HepG2 (cell line): ENCODE results near the gene PRMT7. TPM values are rescaled to one million over a fixed set of nuclear protein-coding genes. Genes with fewer than 3 reads are reported as not detected.

ENCODE experiments used
- ATF7 ChIP-seq, 2 experiments: fragments of 450-650 bp in 1 of 2; sonication (generic) in 1 of 2; formaldehyde crosslinking in 1 of 2; IDR thresholded peaks; 2 replicates each; pipeline versions ENCODE4 v1.4.0 to v1.6.1; 2016 to 2020; ENCODE audit warnings: antibody characterized with exemption in 1 of 2, mild to moderate bottlenecking in 1 of 2, missing genetic modification reagents in 1 of 2
- EEA1 ChIP-seq: sonication (generic); formaldehyde crosslinking; IDR thresholded peaks from 2 replicates; pipeline ENCODE4 v1.5.1; 2020; ENCODE audit warnings: mild to moderate bottlenecking, missing genetic modification reagents, borderline replicate concordance
- ELF1 ChIP-seq: sonication (generic); formaldehyde crosslinking; IDR thresholded peaks from 2 replicates; pipeline ENCODE4 v1.4.0; 2020; ENCODE audit warnings: missing genetic modification reagents
- GATA4 ChIP-seq: sonication (generic); IDR thresholded peaks from 2 replicates; pipeline ENCODE4 v1.6.1; 2016; ENCODE audit warnings: antibody characterized with exemption, low read depth, borderline replicate concordance
- KDM2A ChIP-seq: sonication (generic); formaldehyde crosslinking; IDR thresholded peaks from 2 replicates; pipeline ENCODE4 v1.4.0; 2020; ENCODE audit warnings: low read depth, missing genetic modification reagents, borderline replicate concordance
- LCORL ChIP-seq, 2 experiments: fragments of 450-650 bp in 1 of 2; sonication (generic) in 1 of 2; formaldehyde crosslinking in 1 of 2; IDR thresholded peaks; 2 replicates each; pipeline versions ENCODE4 v1.5.0 to v1.6.1; 2017 to 2020; ENCODE audit warnings: antibody characterized with exemption in 1 of 2, missing genetic modification reagents in 1 of 2
- NCOA5 ChIP-seq: sonication (generic); formaldehyde crosslinking; IDR thresholded peaks from 2 replicates; pipeline ENCODE4 v1.4.0; 2020; ENCODE audit warnings: missing genetic modification reagents
- NR2F1 ChIP-seq, 2 experiments: fragments of 450-650 bp in 1 of 2; formaldehyde crosslinking in 1 of 2; IDR thresholded peaks; 2 replicates each; pipeline versions ENCODE4 v1.5.0 to v1.6.1; 2016 to 2020; ENCODE audit warnings: mild to moderate bottlenecking in 1 of 2, missing compliant biosample characterization in 1 of 2, missing genetic modification reagents in 1 of 2, moderate library complexity in 1 of 2
- PCBP2 ChIP-seq: fragments of 200-400 bp; formaldehyde crosslinking; optimal IDR thresholded peaks from 2 replicates; pipeline ENCODE3; 2018; ENCODE audit warnings: low read length, low read depth; ENCODE audit not compliant: poor library complexity, severe bottlenecking
- SALL2 ChIP-seq: sonication (generic); formaldehyde crosslinking; IDR thresholded peaks from 2 replicates; pipeline ENCODE4 v1.8.1; 2023; ENCODE audit warnings: mild to moderate bottlenecking, missing genetic modification reagents, inconsistent platforms
- SP4 ChIP-seq: sonication (generic); formaldehyde crosslinking; IDR thresholded peaks from 2 replicates; pipeline ENCODE4 v1.8.1; 2023; ENCODE audit warnings: mild to moderate bottlenecking, missing genetic modification reagents
- ZBTB7B ChIP-seq: sonication (generic); formaldehyde crosslinking; IDR thresholded peaks from 2 replicates; pipeline ENCODE4 v1.4.0; 2020; ENCODE audit warnings: missing genetic modification reagents
- ZFP1 ChIP-seq: IDR thresholded peaks from 2 replicates; pipeline ENCODE4 v1.6.1; 2016
- ZFP90 ChIP-seq: sonication (generic); formaldehyde crosslinking; IDR thresholded peaks from 2 replicates; pipeline ENCODE4 v1.8.0; 2022; ENCODE audit warnings: missing genetic modification reagents, mild to moderate bottlenecking, inconsistent platforms, borderline replicate concordance
- ZNF563 ChIP-seq: sonication (generic); formaldehyde crosslinking; IDR thresholded peaks from 2 replicates; pipeline ENCODE4 v1.8.0; 2022; ENCODE audit warnings: mild to moderate bottlenecking, moderate library complexity, missing genetic modification reagents
- ZNF615 ChIP-seq: sonication (generic); formaldehyde crosslinking; IDR thresholded peaks from 2 replicates; pipeline ENCODE4 v1.5.0; 2020; ENCODE audit warnings: mild to moderate bottlenecking, missing genetic modification reagents, borderline replicate concordance
- ZNF703 ChIP-seq: sonication (generic); formaldehyde crosslinking; IDR thresholded peaks from 2 replicates; pipeline ENCODE4 v1.5.1; 2020; ENCODE audit warnings: missing genetic modification reagents, mild to moderate bottlenecking, moderate library complexity, borderline replicate concordance
- ZNF737 ChIP-seq: sonication (generic); formaldehyde crosslinking; IDR thresholded peaks from 2 replicates; pipeline ENCODE4 v1.5.0; 2020; ENCODE audit warnings: missing genetic modification reagents, mild to moderate bottlenecking, borderline replicate concordance
- ZNF749 ChIP-seq: sonication (generic); formaldehyde crosslinking; IDR thresholded peaks from 2 replicates; pipeline ENCODE4 v1.8.0; 2022; ENCODE audit warnings: mild to moderate bottlenecking, missing genetic modification reagents, moderate library complexity, borderline replicate concordance
- ZNF816 ChIP-seq: sonication (generic); formaldehyde crosslinking; IDR thresholded peaks from 2 replicates; pipeline ENCODE4 v1.8.0; 2022; ENCODE audit warnings: missing genetic modification reagents, mild to moderate bottlenecking, borderline replicate concordance
- ZSCAN9 ChIP-seq: IDR thresholded peaks from 2 replicates; pipeline ENCODE4 v1.6.1; 2016; ENCODE audit warnings: borderline replicate concordance
- ZZZ3 ChIP-seq: sonication (generic); formaldehyde crosslinking; IDR thresholded peaks from 2 replicates; pipeline ENCODE4 v1.4.0; 2020; ENCODE audit warnings: missing genetic modification reagents, mild to moderate bottlenecking, borderline replicate concordance
- polyA plus RNA-seq, 8 experiments: library from polyadenylated mRNA; depleted of rRNA in 3 of 8; stranded (reverse) in 7 of 8; unstranded in 1 of 8; fragments of >200 nt; fragmentation: Illumina TruSeq in 4 of 8; extraction: Trizol in 4 of 8; gene quantifications; 2 replicates each; pipeline versions ENCODE4 v1.2.1 to v1.2.3, GENCODE V29; 2011 to 2016; ENCODE audit warnings: low read depth in 4 of 8, missing spikeins in 1 of 8, mixed read lengths in 1 of 8; ENCODE audit not compliant: insufficient read depth in 1 of 8
- total RNA-seq, 5 experiments: library from RNA; depleted of rRNA; stranded (reverse); fragments of >200 nt; fragmentation: Illumina TruSeq; extraction: Trizol; gene quantifications; 2 replicates each; pipeline ENCODE4 v1.2.3, GENCODE V29; 2016; ENCODE audit warnings: low read depth in 1 of 5
- TF ChIP-seq, protein P1 (sequence below): sonication (generic); formaldehyde crosslinking; IDR thresholded peaks from 2 replicates; pipeline ENCODE4 v1.9.0; 2021; ENCODE audit warnings: missing genetic modification reagents, borderline replicate concordance
- TF ChIP-seq, protein P2 (sequence below): sonication (generic); formaldehyde crosslinking; IDR thresholded peaks from 2 replicates; pipeline ENCODE4 v1.4.0; 2020; ENCODE audit warnings: missing genetic modification reagents
- TF ChIP-seq, protein P3 (sequence below): sonication (generic); formaldehyde crosslinking; IDR thresholded peaks from 2 replicates; pipeline ENCODE4 v1.9.0; 2022; ENCODE audit warnings: low read depth, missing genetic modification reagents

The PRMT7 gene
- total and polyA plus RNA-seq, 2 of the 13 experiments (the other 11 are each of a cell fraction or from before 2014, with no cell fraction given), result 47.5 to 55.0 TPM

DNA sequence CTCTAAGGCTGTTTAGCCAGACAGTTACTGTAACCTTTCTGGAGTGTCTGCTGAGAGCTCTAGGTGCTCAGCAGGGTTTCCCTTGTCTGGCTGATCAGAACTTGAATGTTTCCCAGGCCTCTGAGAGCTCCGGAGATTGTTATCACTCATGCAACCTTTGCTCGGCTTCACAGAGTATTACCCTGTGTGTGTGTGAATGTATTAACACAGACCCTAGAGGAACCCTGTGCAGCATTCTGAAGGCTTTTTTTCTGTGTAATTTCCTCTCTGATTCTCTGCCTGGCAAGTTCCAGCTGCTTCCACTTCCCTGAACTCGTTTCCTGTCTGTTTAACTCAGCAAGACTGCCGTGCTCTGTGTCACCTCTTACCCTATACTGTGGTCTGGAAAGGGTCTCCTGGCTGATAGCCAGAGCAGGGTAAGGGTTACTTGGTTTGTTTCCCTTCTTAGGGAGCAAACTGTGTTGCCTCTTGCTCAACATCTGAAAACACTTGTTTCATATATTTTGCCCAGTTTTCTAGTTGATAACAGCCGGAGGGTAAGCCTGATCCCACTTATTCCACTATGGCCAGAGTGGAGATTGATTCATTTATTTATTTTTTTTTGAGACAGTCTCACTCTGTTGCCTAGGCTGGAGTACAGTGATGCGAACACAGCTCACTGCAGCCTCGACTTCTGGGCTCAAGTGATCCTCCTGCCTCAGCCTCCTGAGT, 21.7 kb downstream of the PRMT7 start (continued):
- TF ChIP-seq SP4 (CRISPR knock-in tag) (no peak; the same call in 1 of the 2 replicates), ZNF816 (CRISPR knock-in tag) (no peak), GATA4 (no peak), LCORL (IDR thresholded peaks at IDR 0.05) (no peak), LCORL (CRISPR knock-in tag; IDR thresholded peaks at IDR 0.05) (0 out of 2 replicates have a peak, but pooled peaks have one; percentile 23), KDM2A (CRISPR knock-in tag) (no peak), NR2F1 (CRISPR knock-in tag; IDR thresholded peaks at IDR 0.05) (no peak), EEA1 (CRISPR knock-in tag) (no peak), PCBP2 (no peak), ZZZ3 (CRISPR knock-in tag) (no peak), ZSCAN9 (peak; percentile 41; the same call in 1 of the 2 replicates), ELF1 (CRISPR knock-in tag) (peak; percentile 54), NCOA5 (CRISPR knock-in tag) (no peak), ZNF737 (CRISPR knock-in tag) (no peak), ATF7 (IDR thresholded peaks at IDR 0.05) (no peak), ATF7 (CRISPR knock-in tag; IDR thresholded peaks at IDR 0.05) (no peak), ZNF703 (CRISPR knock-in tag) (no peak), ZBTB7B (CRISPR knock-in tag) (peak; percentile 35; the same call in 1 of the 2 replicates), ZNF749 (0 out of 2 replicates have a peak, but pooled peaks have one; percentile 31), ZFP90 (CRISPR knock-in tag) (no peak), ZFP1 (no peak), ZNF615 (CRISPR knock-in tag) (0 out of 2 replicates have a peak, but pooled peaks have one; percentile 43), ZNF563 (CRISPR knock-in tag) (0 out of 2 replicates have a peak, but pooled peaks have one; percentile 31), SALL2 (CRISPR knock-in tag) (no peak)
- TF ChIP-seq, protein P1, sequence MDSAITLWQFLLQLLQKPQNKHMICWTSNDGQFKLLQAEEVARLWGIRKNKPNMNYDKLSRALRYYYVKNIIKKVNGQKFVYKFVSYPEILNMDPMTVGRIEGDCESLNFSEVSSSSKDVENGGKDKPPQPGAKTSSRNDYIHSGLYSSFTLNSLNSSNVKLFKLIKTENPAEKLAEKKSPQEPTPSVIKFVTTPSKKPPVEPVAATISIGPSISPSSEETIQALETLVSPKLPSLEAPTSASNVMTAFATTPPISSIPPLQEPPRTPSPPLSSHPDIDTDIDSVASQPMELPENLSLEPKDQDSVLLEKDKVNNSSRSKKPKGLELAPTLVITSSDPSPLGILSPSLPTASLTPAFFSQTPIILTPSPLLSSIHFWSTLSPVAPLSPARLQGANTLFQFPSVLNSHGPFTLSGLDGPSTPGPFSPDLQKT (CRISPR knock-in tag), result no peak
- TF ChIP-seq, protein P2, sequence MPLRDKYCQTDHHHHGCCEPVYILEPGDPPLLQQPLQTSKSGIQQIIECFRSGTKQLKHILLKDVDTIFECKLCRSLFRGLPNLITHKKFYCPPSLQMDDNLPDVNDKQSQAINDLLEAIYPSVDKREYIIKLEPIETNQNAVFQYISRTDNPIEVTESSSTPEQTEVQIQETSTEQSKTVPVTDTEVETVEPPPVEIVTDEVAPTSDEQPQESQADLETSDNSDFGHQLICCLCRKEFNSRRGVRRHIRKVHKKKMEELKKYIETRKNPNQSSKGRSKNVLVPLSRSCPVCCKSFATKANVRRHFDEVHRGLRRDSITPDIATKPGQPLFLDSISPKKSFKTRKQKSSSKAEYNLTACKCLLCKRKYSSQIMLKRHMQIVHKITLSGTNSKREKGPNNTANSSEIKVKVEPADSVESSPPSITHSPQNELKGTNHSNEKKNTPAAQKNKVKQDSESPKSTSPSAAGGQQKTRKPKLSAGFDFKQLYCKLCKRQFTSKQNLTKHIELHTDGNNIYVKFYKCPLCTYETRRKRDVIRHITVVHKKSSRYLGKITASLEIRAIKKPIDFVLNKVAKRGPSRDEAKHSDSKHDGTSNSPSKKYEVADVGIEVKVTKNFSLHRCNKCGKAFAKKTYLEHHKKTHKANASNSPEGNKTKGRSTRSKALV (CRISPR knock-in tag), result peak; percentile 52; the same call in 1 of the 2 replicates
- TF ChIP-seq, protein P3, sequence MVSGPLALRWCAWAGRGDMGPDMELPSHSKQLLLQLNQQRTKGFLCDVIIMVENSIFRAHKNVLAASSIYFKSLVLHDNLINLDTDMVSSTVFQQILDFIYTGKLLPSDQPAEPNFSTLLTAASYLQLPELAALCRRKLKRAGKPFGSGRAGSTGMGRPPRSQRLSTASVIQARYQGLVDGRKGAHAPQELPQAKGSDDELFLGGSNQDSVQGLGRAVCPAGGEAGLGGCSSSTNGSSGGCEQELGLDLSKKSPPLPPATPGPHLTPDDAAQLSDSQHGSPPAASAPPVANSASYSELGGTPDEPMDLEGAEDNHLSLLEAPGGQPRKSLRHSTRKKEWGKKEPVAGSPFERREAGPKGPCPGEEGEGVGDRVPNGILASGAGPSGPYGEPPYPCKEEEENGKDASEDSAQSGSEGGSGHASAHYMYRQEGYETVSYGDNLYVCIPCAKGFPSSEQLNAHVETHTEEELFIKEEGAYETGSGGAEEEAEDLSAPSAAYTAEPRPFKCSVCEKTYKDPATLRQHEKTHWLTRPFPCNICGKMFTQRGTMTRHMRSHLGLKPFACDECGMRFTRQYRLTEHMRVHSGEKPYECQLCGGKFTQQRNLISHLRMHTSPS (CRISPR knock-in tag), result no peak
